GM19193 (cell line): ENCODE results near the gene PPP1R37.
A peak's percentile ranks its signal among the peaks of the same experiment; 100 is the strongest.

Source experiments
- POLR2A ChIP-seq: IDR thresholded peaks from 4 replicates; pipeline ENCODE4 v1.6.1; 2011; ENCODE audit not compliant: insufficient read depth, insufficient read length; ENCODE audit errors: extremely low read depth

PPP1R37 gene

DNA sequence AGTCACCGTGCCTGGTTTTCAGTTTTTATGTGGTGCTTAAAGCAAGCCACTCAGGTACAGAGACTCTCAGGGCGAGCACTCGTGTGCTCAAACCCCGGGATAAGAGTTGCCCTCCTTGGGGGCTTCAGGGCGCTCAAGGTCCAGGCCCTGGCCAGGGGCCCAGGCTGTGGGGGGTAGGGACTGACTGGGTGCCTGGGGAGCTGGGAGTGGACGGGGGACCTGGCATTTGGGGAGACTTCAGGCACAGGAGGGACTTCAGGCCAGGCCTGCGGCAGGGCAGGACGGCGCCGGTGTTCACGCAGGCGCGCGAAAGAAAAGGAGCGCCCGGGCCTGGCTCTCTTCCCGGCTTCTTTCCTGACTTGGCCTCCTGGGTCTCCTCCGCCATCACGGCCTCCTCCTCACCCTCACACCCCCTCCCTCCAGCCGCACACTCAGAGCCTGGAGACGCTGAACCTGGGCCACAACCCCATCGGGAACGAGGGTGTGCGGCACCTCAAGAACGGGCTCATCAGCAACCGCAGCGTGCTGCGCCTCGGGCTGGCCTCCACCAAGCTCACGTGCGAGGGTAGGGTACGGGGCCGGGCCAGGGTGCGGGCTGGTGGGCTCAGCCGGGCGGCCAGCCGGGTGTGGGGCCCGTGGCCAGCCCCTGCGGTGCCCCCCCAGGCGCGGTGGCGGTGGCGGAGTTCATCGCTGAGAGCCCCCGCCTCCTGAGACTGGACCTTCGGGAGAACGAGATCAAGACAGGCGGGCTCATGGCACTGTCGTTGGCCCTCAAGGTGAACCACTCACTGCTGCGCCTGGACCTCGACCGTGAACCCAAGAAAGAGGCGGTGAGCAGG, 51.7 kb downstream of the PPP1R37 start:
- TF ChIP-seq POLR2A: no peak

DNA sequence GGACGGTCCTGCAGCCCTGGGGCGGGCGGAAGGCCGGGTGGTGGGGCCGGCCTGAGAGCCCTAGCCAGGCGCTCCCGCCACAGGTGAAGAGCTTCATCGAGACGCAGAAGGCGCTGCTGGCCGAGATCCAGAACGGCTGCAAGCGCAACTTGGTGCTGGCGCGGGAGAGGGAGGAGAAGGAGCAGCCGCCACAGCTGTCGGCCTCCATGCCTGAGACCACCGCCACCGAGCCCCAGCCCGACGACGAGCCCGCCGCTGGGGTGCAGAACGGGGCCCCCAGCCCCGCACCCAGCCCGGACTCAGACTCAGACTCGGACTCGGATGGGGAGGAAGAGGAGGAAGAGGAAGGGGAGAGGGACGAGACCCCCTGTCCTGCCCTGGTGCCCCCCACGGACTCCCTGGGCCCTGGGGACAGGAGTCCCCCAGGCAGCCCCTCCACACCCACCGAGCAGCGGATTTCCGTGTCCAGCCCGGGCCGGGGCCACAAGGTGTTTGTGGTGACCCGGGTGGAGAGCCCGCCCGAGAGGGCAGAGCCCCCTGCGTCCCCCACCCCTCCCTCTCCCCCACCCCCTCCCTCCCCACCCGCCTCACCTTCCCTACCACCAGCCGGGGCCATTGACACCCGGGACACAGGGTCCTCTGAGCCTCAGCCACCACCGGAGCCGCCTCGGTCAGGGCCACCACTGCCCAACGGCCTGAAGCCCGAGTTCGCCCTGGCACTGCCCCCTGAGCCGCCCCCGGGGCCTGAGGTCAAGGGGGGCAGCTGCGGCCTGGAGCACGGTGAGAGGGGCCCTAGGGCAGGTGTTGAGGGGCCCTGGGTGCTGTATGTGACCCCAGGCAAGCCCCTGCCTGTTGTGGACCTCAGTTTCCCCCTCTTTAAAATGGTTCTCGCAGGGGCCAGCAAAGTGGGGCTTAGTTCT, 52.6 kb downstream of the PPP1R37 start:
- no peak for TF ChIP-seq POLR2A

GRCh38 chr19:45146251-45146650, 53.3 kb downstream of the PPP1R37 start:
- TF ChIP-seq POLR2A: no peak

GRCh38 chr19:45146741-45147205, 53.8 kb downstream of the PPP1R37 start:
- TF ChIP-seq POLR2A: no peak

- no peak for TF ChIP-seq POLR2A
Measured at GRCh38 chr19:45147835-45148676, 55.1 kb downstream of the PPP1R37 start.

- no peak for TF ChIP-seq POLR2A
Measured at GRCh38 chr19:45149129-45149528, 56.1 kb downstream of the PPP1R37 start.

- TF ChIP-seq POLR2A: no peak
Measured at GRCh38 chr19:45150180-45150579, 57.2 kb downstream of the PPP1R37 start.

DNA sequence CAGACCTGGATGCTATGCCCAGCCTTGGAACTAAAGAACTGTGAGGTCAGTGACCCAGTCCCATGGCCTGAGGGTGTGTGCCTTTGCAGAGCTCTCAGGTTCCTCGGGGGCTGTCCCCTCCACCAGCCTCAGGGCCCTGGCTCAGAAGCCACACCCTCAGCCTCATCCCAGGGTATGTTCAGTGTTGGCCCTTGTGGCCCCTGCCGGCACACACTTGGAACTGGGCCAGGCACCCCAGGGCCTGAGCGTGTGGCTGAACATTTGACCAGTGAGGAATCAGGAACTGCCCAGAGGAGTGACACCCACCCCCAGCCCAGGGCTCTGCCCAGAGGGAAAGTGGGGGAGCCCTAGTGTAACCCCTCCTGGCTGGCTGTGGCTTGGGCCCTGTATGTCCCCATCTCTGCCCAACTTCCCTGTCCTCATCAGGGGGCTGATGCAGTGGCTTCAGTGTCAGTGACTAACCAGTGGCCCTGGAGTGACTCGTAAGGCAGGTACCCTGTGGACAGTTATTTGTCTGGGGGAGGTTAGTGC, 57.8 kb downstream of the PPP1R37 start:
- TF ChIP-seq POLR2A: peak; percentile 13

DNA sequence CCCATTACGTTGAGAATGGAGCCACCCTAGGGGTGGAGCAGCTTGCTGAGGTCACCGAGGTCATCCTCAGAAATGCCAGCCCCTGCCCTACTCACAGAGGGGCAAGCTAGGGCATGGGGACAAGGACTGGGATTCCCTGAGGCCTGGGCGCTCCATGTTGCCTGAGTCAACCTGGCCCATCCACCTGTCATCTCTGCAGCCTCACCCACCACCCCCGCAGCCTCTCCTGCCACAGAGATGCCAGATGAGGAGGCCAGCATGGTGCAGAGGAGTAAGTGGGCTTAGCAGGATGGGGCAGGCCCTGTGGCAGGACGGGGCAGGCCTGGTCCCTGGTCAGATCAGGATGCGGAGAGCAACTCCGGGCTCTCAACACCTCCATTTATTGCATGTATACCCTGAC, 58.3 kb downstream of the PPP1R37 start:
- peak; percentile 8 for TF ChIP-seq POLR2A

GRCh38 chr19:45151821-45152503, 59.0 kb downstream of the PPP1R37 start:
- TF ChIP-seq POLR2A: no peak

GRCh38 chr19:45152504-45153338, 59.7 kb downstream of the PPP1R37 start:
- TF ChIP-seq POLR2A: no peak

DNA sequence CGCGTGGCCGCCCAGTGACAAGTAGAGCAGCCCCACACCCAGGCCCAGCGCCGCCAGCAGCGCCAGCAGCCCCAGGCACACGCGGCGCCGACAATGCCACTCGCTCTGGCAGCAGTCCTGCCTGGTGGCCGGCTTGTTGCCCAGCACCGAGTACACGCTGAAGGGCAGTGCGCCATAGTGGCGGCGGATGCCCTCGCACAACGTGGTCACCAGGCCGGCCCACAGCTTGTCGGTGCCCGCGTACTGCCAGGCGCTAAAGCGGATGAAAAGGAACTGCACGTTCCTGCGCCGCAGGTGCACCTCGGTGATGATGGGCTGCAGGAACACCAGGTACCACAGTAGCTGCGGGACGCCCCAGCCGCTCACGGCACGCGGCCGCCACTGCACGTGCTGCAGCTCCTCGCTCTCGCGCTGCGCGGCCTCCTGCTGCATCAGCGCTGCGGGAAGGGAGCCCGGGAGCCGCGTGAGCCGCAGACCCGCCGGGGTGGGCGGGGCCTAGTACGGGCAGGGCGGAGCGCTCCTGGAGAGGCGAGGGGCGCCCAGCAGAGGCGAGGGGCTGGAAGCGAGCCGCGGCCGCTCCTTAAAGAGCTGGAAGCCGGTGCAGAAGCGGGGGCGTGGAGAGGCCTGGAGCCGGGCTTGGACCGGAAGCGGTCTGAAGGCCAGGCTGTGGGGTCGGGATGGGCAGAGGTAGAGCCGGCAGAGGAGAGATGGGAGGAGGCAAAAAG, 60.5 kb downstream of the PPP1R37 start:
- no peak for TF ChIP-seq POLR2A

- no peak for TF ChIP-seq POLR2A
Measured at GRCh38 chr19:45154064-45154827, 61.3 kb downstream of the PPP1R37 start.
